OCI-LY3 (cell line): ENCODE data around the gene SDK2.

Source experiments
- H2AFZ ChIP-seq: fragments of 200-600, 300-600 bp; shearing (Covaris generic); 2 replicates; pipeline ENCODE4 v1.6.0; 2014; ENCODE audit warnings: antibody characterized with exemption, low read depth, low read length
- H3K27ac ChIP-seq: fragments of 200-600, 300-600 bp; sonication (generic); 2 replicates; pipeline ENCODE4 v1.5.1; 2014; ENCODE audit warnings: mild to moderate bottlenecking, low read length, moderate library complexity, mixed read lengths
- H3K27me3 ChIP-seq: fragments of 200-600, 300-600 bp; sonication (generic); 2 replicates; pipeline ENCODE4 v1.6.1; 2014; ENCODE audit warnings: low read depth, low read length, mixed read lengths
- H3K36me3 ChIP-seq: fragments of 200-600, 300-600 bp; sonication (generic); replicated peaks from 2 replicates; pipeline ENCODE3; 2014; ENCODE audit warnings: low read depth, low read length, mixed read lengths
- H3K4me1 ChIP-seq: fragments of 300-600, 200-600 bp; sonication (generic); 2 replicates; pipeline ENCODE4 v1.6.1; 2014; ENCODE audit warnings: low read length, mixed read lengths
- H3K4me2 ChIP-seq: fragments of 200-600, 300-600 bp; sonication (generic); 2 replicates; pipeline ENCODE4 v1.6.1; 2014; ENCODE audit warnings: low read length, mixed read lengths
- H3K4me3 ChIP-seq: fragments of 300-600, 200-600 bp; sonication (generic); 2 replicates; pipeline ENCODE4 v1.5.1; 2014; ENCODE audit warnings: antibody characterized with exemption, mild to moderate bottlenecking, low read length, moderate library complexity
- H3K79me2 ChIP-seq: fragments of 300-600, 200-600 bp; shearing (Covaris generic); 2 replicates; pipeline ENCODE4 v1.6.1; 2014; ENCODE audit warnings: mild to moderate bottlenecking, low read length, mixed read lengths
- H3K9ac ChIP-seq: fragments of 300-600, 200-600 bp; shearing (Covaris generic); 2 replicates; pipeline ENCODE4 v1.6.0; 2014; ENCODE audit warnings: mild to moderate bottlenecking, low read length, moderate library complexity
- H3K9me3 ChIP-seq: fragments of 200-600, 300-600 bp; shearing (Covaris generic); 2 replicates; pipeline ENCODE4 v1.6.1; 2014; ENCODE audit warnings: low read length, mixed read lengths; ENCODE audit not compliant: insufficient read depth
- H4K20me1 ChIP-seq: fragments of 200-600, 300-600 bp; sonication (generic); 2 replicates; pipeline ENCODE4 v1.6.1; 2016; ENCODE audit warnings: low read length, mixed read lengths; ENCODE audit not compliant: insufficient read depth
- CTCF ChIP-seq: fragments of 200-600, 300-600 bp; sonication (generic); IDR thresholded peaks from 2 replicates; pipeline ENCODE4 v1.5.1; 2014; ENCODE audit warnings: antibody characterized with exemption, low read length, low read depth
- EZH2phosphoT487 ChIP-seq: fragments of 200-600 bp; shearing (Covaris generic); IDR thresholded peaks from 2 replicates; pipeline ENCODE4 v1.6.1; 2018; ENCODE audit warnings: antibody characterized with exemption, mixed run types, low read depth

SDK2 gene

DNA sequence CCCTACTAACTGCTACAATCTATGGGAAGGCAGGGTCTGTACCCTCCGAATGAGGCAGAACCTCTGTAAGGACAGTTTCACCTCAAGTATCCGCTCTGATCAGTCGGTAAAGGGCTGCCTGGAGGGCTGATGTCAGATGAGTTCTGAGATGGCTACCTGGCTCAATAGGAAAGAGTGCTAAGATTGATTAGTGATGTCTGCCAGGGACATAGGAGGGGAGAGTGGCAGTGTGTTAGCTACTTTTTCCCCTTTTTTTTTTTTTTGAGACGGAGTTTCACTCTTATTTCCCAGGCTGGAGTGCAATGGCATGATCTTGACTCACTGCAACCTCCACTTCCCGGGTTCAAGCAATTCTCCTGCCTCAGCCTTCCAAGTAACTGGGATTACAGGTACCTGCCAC, 293.4 kb downstream of the SDK2 start:
- no peak overlapping the region for H3K4me2 ChIP-seq
- no peak overlapping the region for H3K27ac ChIP-seq
- TF ChIP-seq CTCF, result no peak
- no peak for TF ChIP-seq EZH2phosphoT487
- no peaks in the 10 kb centered on the region for H3K4me1 ChIP-seq
- H4K20me1 ChIP-seq, result no peaks in the 10 kb centered on the region
- H2AFZ ChIP-seq, result no peak overlapping the region
- H3K4me3 ChIP-seq, result no peak overlapping the region
- no peaks in the 10 kb centered on the region for H3K9me3 ChIP-seq
- H3K27me3 ChIP-seq, result no peaks in the 10 kb centered on the region
- H3K36me3 ChIP-seq, result no peaks in the 10 kb centered on the region
- no peaks in the 10 kb centered on the region for H3K79me2 ChIP-seq
- H3K9ac ChIP-seq, result no peak overlapping the region

- Histone ChIP-seq H3K4me1 (no peaks in the 10 kb centered on the region), H3K27me3 (0 out of 2 replicates have a peak, but pooled peaks cover 1% of the 10 kb centered on the region), H3K79me2 (no peaks in the 10 kb centered on the region), H3K4me2 (no peak overlapping the region), H4K20me1 (no peaks in the 10 kb centered on the region), H3K9me3 (no peaks in the 10 kb centered on the region), H3K4me3 (no peak overlapping the region), H3K27ac (no peak overlapping the region), H2AFZ (no peak overlapping the region), H3K9ac (no peak overlapping the region), H3K36me3 (no peaks in the 10 kb centered on the region)
- no peak for TF ChIP-seq EZH2phosphoT487
These were observed 294.6 kb downstream of the SDK2 start for GRCh38 chr17:73349647-73350046.

- Histone ChIP-seq H4K20me1 (no peaks in the 10 kb centered on the region), H3K9me3 (no peaks in the 10 kb centered on the region), H3K27me3 (peaks cover 6% of the 10 kb centered on the region), H3K4me1 (no peaks in the 10 kb centered on the region), H3K36me3 (no peaks in the 10 kb centered on the region), H3K4me2 (no peak overlapping the region), H3K79me2 (no peaks in the 10 kb centered on the region), H3K27ac (no peak overlapping the region), H3K4me3 (no peak overlapping the region), H2AFZ (no peak overlapping the region), H3K9ac (no peak overlapping the region)
- no peak for TF ChIP-seq CTCF
- no peak for TF ChIP-seq EZH2phosphoT487
These were observed 295.1 kb downstream of the SDK2 start for GRCh38 chr17:73349138-73349537.

DNA sequence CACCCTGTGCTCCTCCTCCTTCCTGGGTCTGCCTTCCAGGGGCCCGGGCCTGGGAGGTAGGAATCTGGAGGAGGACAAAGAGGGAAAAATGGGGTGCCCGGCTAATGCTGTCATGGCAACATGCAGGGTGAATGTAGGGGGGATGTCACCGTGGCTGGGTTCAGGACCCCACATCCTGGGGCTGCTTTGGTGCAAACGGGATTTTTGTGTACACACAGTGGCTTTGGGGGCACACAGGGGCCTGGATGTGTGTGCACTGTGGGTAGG, 295.5 kb downstream of the SDK2 start:
- Histone ChIP-seq H3K27me3 (peaks cover 6% of the 10 kb centered on the region), H2AFZ (no peak overlapping the region), H3K4me1 (no peaks in the 10 kb centered on the region), H4K20me1 (no peaks in the 10 kb centered on the region), H3K27ac (no peak overlapping the region), H3K4me2 (no peak overlapping the region), H3K9ac (no peak overlapping the region), H3K9me3 (no peaks in the 10 kb centered on the region), H3K79me2 (no peaks in the 10 kb centered on the region), H3K4me3 (no peak overlapping the region), H3K36me3 (no peaks in the 10 kb centered on the region)
- TF ChIP-seq CTCF (no peak), EZH2phosphoT487 (no peak)
